Neutrophil (primary cell): Measurements from ENCODE around the gene SMC1A.
"Not testable (repeated sequence)": the region's sequence is repeated elsewhere in the genome, so short reads cannot be mapped to it uniquely, and the experiment has no call there.

ENCODE experiments used
- H3K27ac ChIP-seq: fragments of 200-600 bp; sonication (generic); 2 replicates; pipeline ENCODE4 v1.5.1; 2016; ENCODE audit warnings: mild to moderate bottlenecking, moderate library complexity
- H3K27me3 ChIP-seq: fragments of 200-600 bp; sonication (generic); 2 replicates; pipeline ENCODE4 v1.6.0; 2016; ENCODE audit warnings: mild to moderate bottlenecking
- H3K36me3 ChIP-seq: fragments of 200-600 bp; sonication (generic); 2 replicates; pipeline ENCODE4 v1.5.1; 2017
- H3K4me1 ChIP-seq, 2 experiments: fragments of 200-600 bp in 1 of 2; sonication (generic) in 1 of 2; 1 replicate in 1 of 2; 2 replicates in 1 of 2; pipeline versions ENCODE4 v1.5.1 to v1.6.1; 2013 to 2016; ENCODE audit warnings: low read depth in 1 of 2, low read length in 1 of 2, mild to moderate bottlenecking in 1 of 2, moderate library complexity in 1 of 2; ENCODE audit not compliant: control insufficient read depth in 1 of 2, insufficient read depth in 1 of 2
- H3K4me3 ChIP-seq, 2 experiments: fragments of 200-600 bp in 1 of 2; sonication (generic) in 1 of 2; 1 replicate in 1 of 2; 2 replicates in 1 of 2; pipeline ENCODE4 v1.5.1; 2013 to 2016; ENCODE audit warnings: low read depth in 1 of 2, low read length in 1 of 2, mild to moderate bottlenecking in 1 of 2, moderate library complexity in 1 of 2
- H3K9me3 ChIP-seq: fragments of 200-600 bp; sonication (generic); 2 replicates; pipeline ENCODE4 v1.5.1; 2016
- CTCF ChIP-seq: fragments of 200-600 bp; sonication (generic); IDR thresholded peaks from 2 replicates; pipeline ENCODE4 v1.5.1; 2016; ENCODE audit warnings: antibody characterized with exemption

SMC1A gene

GRCh38 chrX:53421772-53422085, 725 bp downstream of the SMC1A start:
- Histone ChIP-seq H3K36me3 (no peaks in the 10 kb centered on the region), H3K9me3 (no peaks in the 10 kb centered on the region), H3K27ac (peak overlapping the region; percentile 93), H3K4me1 (peaks cover 7 to 23% of the 10 kb centered on the region in 2 experiments), H3K27me3 (no peaks in the 10 kb centered on the region), H3K4me3 (peak overlapping the region; percentile 78 to 88)
- no peak for TF ChIP-seq CTCF

- H3K36me3 ChIP-seq = no peaks in the 10 kb centered on the region
- no peaks in the 10 kb centered on the region for H3K9me3 ChIP-seq
- H3K4me1 ChIP-seq = peaks cover 7 to 23% of the 10 kb centered on the region in 2 experiments
- TF ChIP-seq CTCF = no peak
- no peak overlapping the region for H3K4me3 ChIP-seq
- H3K27me3 ChIP-seq = no peaks in the 10 kb centered on the region
- H3K27ac ChIP-seq = no peak overlapping the region
These were observed 1.3 kb downstream of the SMC1A start for GRCh38 chrX:53421125-53421524.

- not testable (repeated sequence) for H3K36me3 ChIP-seq, H3K27ac ChIP-seq, H3K27me3 ChIP-seq, H3K9me3 ChIP-seq, H3K4me3 ChIP-seq
- peaks cover 7 to 23% of the 10 kb centered on the region in 2 experiments for H3K4me1 ChIP-seq
These were observed 2.1 kb downstream of the SMC1A start for GRCh38 chrX:53420351-53420750.

- no peak overlapping the region for H3K4me3 ChIP-seq
- no peak for TF ChIP-seq CTCF
- no peaks in the 10 kb centered on the region for H3K4me1 ChIP-seq
- H3K9me3 ChIP-seq = no peaks in the 10 kb centered on the region
- H3K27me3 ChIP-seq = no peaks in the 10 kb centered on the region
- peaks cover 33% of the 10 kb centered on the region for H3K36me3 ChIP-seq
- H3K27ac ChIP-seq = no peak overlapping the region
These were observed 10.0 kb downstream of the SMC1A start for GRCh38 chrX:53412446-53412845.

GRCh38 chrX:53403535-53403934, 18.9 kb downstream of the SMC1A start:
- peaks cover 68% of the 10 kb centered on the region for H3K36me3 ChIP-seq
- H3K27ac ChIP-seq = no peak overlapping the region
- no peak for TF ChIP-seq CTCF
- no peaks in the 10 kb centered on the region for H3K4me1 ChIP-seq
- H3K4me3 ChIP-seq = no peak overlapping the region
- no peaks in the 10 kb centered on the region for H3K27me3 ChIP-seq
- no peaks in the 10 kb centered on the region for H3K9me3 ChIP-seq

GRCh38 chrX:53398216-53398615, 24.2 kb downstream of the SMC1A start:
- Histone ChIP-seq H3K9me3 (no peaks in the 10 kb centered on the region), H3K4me1 (no peaks in the 10 kb centered on the region), H3K27me3 (no peaks in the 10 kb centered on the region), H3K4me3 (no peak overlapping the region), H3K36me3 (peaks cover 38% of the 10 kb centered on the region), H3K27ac (no peak overlapping the region)
- no peak for TF ChIP-seq CTCF
